Measurements from ENCODE around the gene LDHA. TPM values are rescaled to one million over a fixed set of nuclear protein-coding genes. Genes with fewer than 3 reads are reported as not detected.

The LDHA gene
- total and polyA plus RNA-seq, 9 of the 15 experiments (the other 6 are each of a cell fraction or from before 2014, with no cell fraction given): 535 to 3,001 (median 926) TPM

GRCh38 chr11:18395735-18396504 lies 1.6 kb downstream of the LDHA start (continued):
- no peak for TF ChIP-seq UBTF (IDR thresholded peaks at IDR 0.05; ENCODE audit: borderline replicate concordance in 1 of 2, low read depth in 2 of 2, low read length in 2 of 2)
- no peak for TF ChIP-seq CREBBP (IDR thresholded peaks at IDR 0.05; ENCODE audit: low read depth, low read length)
- no peak for TF ChIP-seq ZNF140 (CRISPR knock-in tag; IDR thresholded peaks at IDR 0.05)
- no peak for TF ChIP-seq AFF1 (IDR thresholded peaks at IDR 0.05; ENCODE audit: low read depth in 1 of 2, partially characterized antibody in 2 of 2)
- peak; percentile 46 for TF ChIP-seq SMAD4 (CRISPR knock-in tag; conservative IDR thresholded peaks at IDR 0.05)
- TF ChIP-seq RCOR1 (IDR thresholded peaks at IDR 0.05; ENCODE audit: borderline replicate concordance in 1 of 2, low read depth in 2 of 2, low read length in 2 of 2): peak in 1 of 2 experiments; percentile 81; a peak in 3 of 4 replicates
- TF ChIP-seq NELFE (IDR thresholded peaks at IDR 0.05; ENCODE audit: insufficient read depth, insufficient read length): no peak
- TF ChIP-seq COPS2 (conservative IDR thresholded peaks at IDR 0.05): no peak
- TF ChIP-seq ZBTB17 (CRISPR knock-in tag; IDR thresholded peaks at IDR 0.05): no peak
- no peak for TF ChIP-seq ZNF146 (CRISPR knock-in tag; IDR thresholded peaks at IDR 0.05; ENCODE audit: unreplicated experiment)
- no peak for TF ChIP-seq KDM2B (CRISPR knock-in tag; IDR thresholded peaks at IDR 0.05)
- peak; percentile 89 for TF ChIP-seq POLR2B (IDR thresholded peaks at IDR 0.05; ENCODE audit: low read depth, partially characterized antibody)
- no peak for TF ChIP-seq ARID3B (CRISPR knock-in tag; IDR thresholded peaks at IDR 0.05; ENCODE audit: borderline replicate concordance)
- no peak for TF ChIP-seq TCF3 (CRISPR knock-in tag; IDR thresholded peaks at IDR 0.05)
- no peak for TF ChIP-seq ZNF280B (CRISPR knock-in tag; IDR thresholded peaks at IDR 0.05)
- no peak for TF ChIP-seq ADNP (tag; IDR thresholded peaks at IDR 0.05)
- TF ChIP-seq NCOA2 (IDR thresholded peaks at IDR 0.05; ENCODE audit: partially characterized antibody in 2 of 2): no peak
- TF ChIP-seq CAMTA2 (CRISPR knock-in tag; conservative IDR thresholded peaks at IDR 0.05): no peak
